H9 (cell line): ENCODE results near the gene PLEKHG2. TPM values are rescaled to one million over a fixed set of nuclear protein-coding genes. Genes with fewer than 3 reads are reported as not detected.

Source experiments
- DNase-seq: peaks from one replicate; pipeline ENCODE4 v3.0.0-alpha.2; 2017
- H2AFZ ChIP-seq: one replicate; pipeline ENCODE4 v1.6.1; 2013; ENCODE audit warnings: mild to moderate bottlenecking, low read length, control low read depth, moderate library complexity
- H2AK5ac ChIP-seq: 2 replicates; pipeline ENCODE4 v1.6.1; 2013; ENCODE audit warnings: low read length, control low read depth, mixed read lengths; ENCODE audit not compliant: insufficient read length
- H2BK120ac ChIP-seq: one replicate; pipeline ENCODE4 v1.6.1; 2013; ENCODE audit warnings: low read depth, mild to moderate bottlenecking, low read length, control low read depth, inconsistent platforms; ENCODE audit not compliant: poor library complexity, severe bottlenecking
- H2BK12ac ChIP-seq: 2 replicates; pipeline ENCODE4 v1.6.1; 2013; ENCODE audit warnings: low read length, control low read depth, mixed read lengths, low read depth; ENCODE audit not compliant: insufficient read length
- H2BK15ac ChIP-seq: 2 replicates; pipeline ENCODE4 v1.6.1; 2013; ENCODE audit warnings: low read depth, low read length, control low read depth
- H2BK20ac ChIP-seq: one replicate; pipeline ENCODE4 v1.6.1; 2013; ENCODE audit warnings: low read depth, mild to moderate bottlenecking, low read length, control low read depth, inconsistent platforms; ENCODE audit not compliant: poor library complexity, severe bottlenecking
- H2BK5ac ChIP-seq: 2 replicates; pipeline ENCODE4 v1.6.1; 2013; ENCODE audit warnings: low read length, control low read depth, mixed read lengths; ENCODE audit not compliant: insufficient read length
- H3K14ac ChIP-seq: 2 replicates; pipeline ENCODE4 v1.6.1; 2013; ENCODE audit warnings: low read length, control low read depth; ENCODE audit not compliant: insufficient read depth
- H3K18ac ChIP-seq: 2 replicates; pipeline ENCODE4 v1.6.1; 2013; ENCODE audit warnings: low read depth, mild to moderate bottlenecking, mixed read lengths, low read length, control low read depth; ENCODE audit not compliant: insufficient read length
- H3K23ac ChIP-seq: 2 replicates; pipeline ENCODE4 v1.6.1; 2013; ENCODE audit warnings: low read length, control low read depth, mixed read lengths, low read depth; ENCODE audit not compliant: insufficient read length
- H3K23me2 ChIP-seq: 2 replicates; pipeline ENCODE4 v1.6.1; 2013; ENCODE audit warnings: low read depth, mild to moderate bottlenecking, mixed read lengths, low read length, control low read depth; ENCODE audit not compliant: insufficient read length, poor library complexity, severe bottlenecking
- H3K27ac ChIP-seq: 2 replicates; pipeline ENCODE4 v1.5.1; 2013; ENCODE audit warnings: low read length, control low read depth, mixed read lengths, low read depth; ENCODE audit not compliant: insufficient read length
- H3K27me3 ChIP-seq: 2 replicates; pipeline ENCODE4 v1.6.1; 2013; ENCODE audit warnings: low read length, control low read depth, inconsistent platforms; ENCODE audit not compliant: insufficient read depth
- H3K4ac ChIP-seq: 2 replicates; pipeline ENCODE4 v1.6.1; 2013; ENCODE audit warnings: low read depth, mild to moderate bottlenecking, control low read depth, inconsistent platforms, low read length, moderate library complexity
- H3K4me1 ChIP-seq: 2 replicates; pipeline ENCODE4 v1.6.1; 2013; ENCODE audit warnings: low read length, control low read depth, inconsistent platforms; ENCODE audit not compliant: insufficient read depth
- H3K4me2 ChIP-seq: 2 replicates; pipeline ENCODE4 v1.6.1; 2013; ENCODE audit warnings: low read length, control low read depth, mixed read lengths; ENCODE audit not compliant: insufficient read length, insufficient read depth
- H3K56ac ChIP-seq: 2 replicates; pipeline ENCODE4 v1.6.1; 2013; ENCODE audit warnings: low read depth, mild to moderate bottlenecking, mixed read lengths, low read length, control low read depth; ENCODE audit not compliant: insufficient read length
- H3K79me1 ChIP-seq: 2 replicates; pipeline ENCODE4 v1.6.1; 2013; ENCODE audit warnings: low read depth, mild to moderate bottlenecking, moderate library complexity, low read length, control low read depth, inconsistent platforms; ENCODE audit not compliant: insufficient read depth, poor library complexity, severe bottlenecking
- H3K79me2 ChIP-seq: 2 replicates; pipeline ENCODE4 v1.6.1; 2013; ENCODE audit warnings: low read length, control low read depth, inconsistent platforms; ENCODE audit not compliant: insufficient read depth
- H3K9ac ChIP-seq: 2 replicates; pipeline ENCODE4 v1.6.1; 2013; ENCODE audit warnings: low read length, control low read depth, mixed read lengths; ENCODE audit not compliant: insufficient read length; ENCODE audit errors: extremely low read depth
- H3K9me3 ChIP-seq: one replicate; pipeline ENCODE4 v1.6.1; 2013; ENCODE audit warnings: low read depth, low read length, inconsistent platforms; ENCODE audit not compliant: control insufficient read depth
- H3T11ph ChIP-seq: one replicate; pipeline ENCODE4 v1.6.1; 2013; ENCODE audit warnings: mild to moderate bottlenecking, low read length, control low read depth, inconsistent platforms
- H4K20me1 ChIP-seq: one replicate; pipeline ENCODE4 v1.6.1; 2013; ENCODE audit not compliant: control insufficient read depth, insufficient read length, insufficient read depth
- H4K5ac ChIP-seq: 2 replicates; pipeline ENCODE4 v1.6.1; 2013; ENCODE audit warnings: low read depth, mild to moderate bottlenecking, mixed read lengths, low read length, control low read depth; ENCODE audit not compliant: insufficient read length
- H4K8ac ChIP-seq: replicated peaks from 2 replicates; pipeline ENCODE4 v1.6.1; 2013; ENCODE audit warnings: low read length, control low read depth, mixed read lengths, low read depth; ENCODE audit not compliant: insufficient read length
- H4K91ac ChIP-seq: 2 replicates; pipeline ENCODE4 v1.6.1; 2013; ENCODE audit warnings: low read depth, mild to moderate bottlenecking, moderate library complexity, mixed read lengths, low read length, control low read depth; ENCODE audit not compliant: insufficient read length
- H3K27ac Mint-ChIP-seq, 3 experiments: 2 replicates in 2 of 3; 3 replicates in 1 of 3; pipeline ENCODE4 v1.8.0; 2020 to 2021; ENCODE audit warnings: mixed read lengths in 3 of 3, mild to moderate bottlenecking in 1 of 3, moderate library complexity in 1 of 3
- H3K27me3 Mint-ChIP-seq: 2 replicates; pipeline ENCODE4 v1.8.0; 2021; ENCODE audit warnings: low read depth, mild to moderate bottlenecking, moderate library complexity, mixed read lengths
- H3K36me3 Mint-ChIP-seq, 3 experiments: 2 replicates in 2 of 3; 3 replicates in 1 of 3; pipeline ENCODE4 v1.8.0; 2020 to 2021; ENCODE audit warnings: low read depth in 3 of 3, mixed read lengths in 3 of 3; ENCODE audit not compliant: insufficient read depth in 1 of 3
- H3K4me1 Mint-ChIP-seq, 2 experiments: 2 replicates each; pipeline ENCODE4 v1.8.0; 2020; ENCODE audit warnings: mixed read lengths in 2 of 2
- H3K4me3 Mint-ChIP-seq, 2 experiments: 2 replicates in 1 of 2; 3 replicates in 1 of 2; pipeline ENCODE4 v1.8.0; 2020 to 2021; ENCODE audit warnings: mild to moderate bottlenecking in 2 of 2, mixed read lengths in 2 of 2, moderate library complexity in 1 of 2
- H3K9me3 Mint-ChIP-seq, 2 experiments: 2 replicates in 1 of 2; 3 replicates in 1 of 2; pipeline ENCODE4 v1.8.0; 2020; ENCODE audit warnings: mild to moderate bottlenecking in 2 of 2, mixed read lengths in 2 of 2, moderate library complexity in 1 of 2
- CTCF ChIP-seq: fragments of 200-600 bp; sonication (generic); conservative IDR thresholded peaks from 3 replicates; pipeline ENCODE4 v1.8.0; 2021; ENCODE audit warnings: antibody characterized with exemption, mild to moderate bottlenecking
- WGBS: extraction: QIAGEN DNeasy Blood & Tissue Kit; methylation state at CpG from one replicate; pipeline ENCODE4 v1.1.7; 2013; ENCODE audit warnings: missing lambda C conversion rate, low lambda C conversion rate, mixed read lengths; ENCODE audit not compliant: insufficient read length; ENCODE audit errors: extremely low coverage; 5-methylcytosine and 5-hydroxymethylcytosine counted together
- total RNA-seq: library from RNA; stranded (reverse); gene quantifications from 2 replicates; pipeline ENCODE4 v1.2.1, GENCODE V29; 2021

Gene PLEKHG2
- total RNA-seq, 1 experiment from 2014 or later = 167 TPM

- no peaks in the 10 kb centered on the region for H3K27me3 Mint-ChIP-seq
- no peak overlapping the region for H3K9ac ChIP-seq
- H2BK20ac ChIP-seq = no peak overlapping the region
Observed at GRCh38 chr19:39381910-39382611, 30.4 kb upstream of the PLEKHG2 start.

More at GRCh38 chr19:39381910-39382611, 30.4 kb upstream of the PLEKHG2 start:
- Histone ChIP-seq H3K79me2 (no peaks in the 10 kb centered on the region), H4K8ac (no peak overlapping the region), H2AK5ac (no peak overlapping the region), H3T11ph (no peak overlapping the region), H2BK5ac (no peak overlapping the region), H3K56ac (no peak overlapping the region), H3K27ac (no peak overlapping the region), H3K4me1 (no peaks in the 10 kb centered on the region), H3K23me2 (no peaks in the 10 kb centered on the region), H4K91ac (no peak overlapping the region), H3K4me2 (no peak overlapping the region), H4K5ac (no peak overlapping the region), H3K18ac (no peak overlapping the region), H3K27me3 (no peaks in the 10 kb centered on the region), H3K9me3 (no peaks in the 10 kb centered on the region), H2AFZ (no peak overlapping the region), H2BK12ac (no peak overlapping the region), H2BK15ac (no peak overlapping the region), H2BK120ac (no peak overlapping the region), H4K20me1 (peaks cover 2% of the 10 kb centered on the region), H3K14ac (no peak overlapping the region), H3K4ac (no peak overlapping the region), H3K79me1 (no peaks in the 10 kb centered on the region), H3K23ac (no peak overlapping the region)
- no CpG with 5 or more reads among the region's 10 CpGs for WGBS
- Mint-ChIP-seq H3K27ac (no peak overlapping the region), H3K36me3 (peaks cover 51 to 93% (median 91%) of the 10 kb centered on the region in 3 experiments; a peak in 6 of 7 replicates), H3K9me3 (no peaks in the 10 kb centered on the region), H3K4me1 (peaks cover 2 to 4% of the 10 kb centered on the region in 2 experiments; a peak in 2 of 4 replicates), H3K4me3 (no peak overlapping the region)
- no peak for TF ChIP-seq CTCF
- no peak for DNase-seq
